Activated CD8-positive, alpha-beta memory T cell treated with anti-CD3 and anti-CD28 coated beads, Interleukin-2, amount 50 U/mL, for 24 hours (primary cell): ENCODE measurements around the gene SLC22A23.
A peak's percentile ranks its signal among the peaks of the same experiment; 100 is the strongest.

Experiments
- DNase-seq: peaks from one replicate; pipeline ENCODE4 v3.0.0-alpha.2; 2020; ENCODE audit errors: extremely low read depth

SLC22A23 gene

DNA sequence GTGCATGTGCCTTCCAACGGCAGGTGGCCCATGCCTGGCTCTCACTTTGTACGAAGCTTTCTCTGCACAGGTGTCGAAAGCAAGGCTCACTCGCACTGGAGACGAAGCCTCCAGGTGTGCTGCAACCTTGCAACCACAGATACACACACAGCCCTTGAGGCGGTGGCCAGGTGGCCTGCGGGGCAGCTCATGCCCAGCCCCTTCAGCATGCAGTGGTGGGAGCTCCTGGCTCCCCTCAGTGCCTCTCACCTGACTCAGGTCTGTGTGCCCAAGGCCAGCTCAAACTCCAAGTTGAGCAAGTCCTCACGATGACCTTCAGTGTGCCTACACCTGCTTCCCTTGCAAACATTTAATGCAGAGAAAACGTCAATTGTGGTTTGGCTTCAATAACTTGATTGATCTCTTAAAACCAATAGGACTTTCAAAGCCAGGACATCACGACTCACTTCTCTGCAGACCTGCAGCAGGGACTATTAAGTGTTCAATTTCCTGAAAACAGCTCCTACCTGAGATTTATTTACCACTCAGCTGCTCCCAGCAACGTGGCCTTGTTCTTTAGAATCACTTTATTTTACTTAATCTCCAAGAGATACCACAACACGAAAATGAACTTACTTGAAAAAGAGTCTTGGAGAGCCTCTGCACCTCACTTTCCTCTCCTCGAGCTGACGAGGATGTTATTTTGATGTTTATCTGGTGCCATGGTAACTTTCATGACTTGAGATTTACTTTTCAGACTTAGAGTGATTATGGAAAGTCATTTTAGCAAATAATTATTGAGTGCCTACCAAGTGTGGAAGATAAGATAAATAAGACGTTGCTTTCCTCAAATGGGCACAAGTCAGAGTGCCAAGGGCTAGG is 86.3 kb downstream of the SLC22A23 start:
- DNase-seq, result no peak

- DNase-seq, result no peak
Measured at GRCh38 chr6:3369985-3370360, 86.9 kb downstream of the SLC22A23 start.

DNA sequence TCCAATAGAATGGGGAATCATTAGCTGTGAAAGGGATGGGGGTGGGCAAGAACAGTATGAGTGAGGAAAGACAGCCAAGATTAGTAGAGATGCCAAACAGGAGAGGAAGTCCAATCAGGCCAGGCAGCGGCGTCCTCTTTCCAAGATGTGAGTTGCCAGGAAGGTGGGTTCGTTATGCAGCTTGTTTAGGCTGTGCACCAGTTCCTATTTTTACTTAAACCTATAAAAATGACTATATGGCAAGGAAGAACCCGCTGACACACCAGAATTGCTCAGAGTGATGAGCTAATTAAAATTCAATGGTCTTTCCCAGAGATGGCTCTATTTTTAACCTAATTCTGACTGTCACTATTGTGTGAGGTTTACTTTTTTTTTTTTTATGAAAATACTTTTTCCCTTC is 88.2 kb downstream of the SLC22A23 start:
- no peak for DNase-seq

DNA sequence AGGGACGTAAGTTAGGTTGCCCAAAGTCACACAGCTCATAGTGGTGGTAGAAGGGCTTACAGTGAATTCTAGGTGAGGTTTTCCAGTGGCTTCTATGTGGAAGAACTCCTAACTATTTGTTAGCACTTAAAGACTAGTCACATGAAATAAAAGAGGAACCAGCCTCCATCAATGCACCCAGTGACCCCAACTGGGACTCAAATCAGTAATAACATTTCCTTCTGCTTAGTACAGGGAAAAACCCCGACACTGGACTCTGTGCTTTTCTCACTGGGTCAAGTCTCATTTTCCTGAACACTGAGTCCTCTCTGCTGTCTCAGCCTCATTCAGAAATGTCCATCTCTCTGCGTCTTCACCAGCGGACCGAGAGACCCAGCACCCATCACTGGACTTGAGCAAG is 89.2 kb downstream of the SLC22A23 start:
- no peak for DNase-seq

GRCh38 chr6:3366596-3367413 is 90.0 kb downstream of the SLC22A23 start:
- DNase-seq, result no peak

GRCh38 chr6:3364391-3364790 is 92.5 kb downstream of the SLC22A23 start:
- no peak for DNase-seq

GRCh38 chr6:3363296-3364025 is 93.4 kb downstream of the SLC22A23 start:
- no peak for DNase-seq

- DNase-seq, result no peak
Measured at GRCh38 chr6:3361312-3362037, 95.4 kb downstream of the SLC22A23 start.

- no peak for DNase-seq
Measured at GRCh38 chr6:3360727-3361045, 96.2 kb downstream of the SLC22A23 start.

DNA sequence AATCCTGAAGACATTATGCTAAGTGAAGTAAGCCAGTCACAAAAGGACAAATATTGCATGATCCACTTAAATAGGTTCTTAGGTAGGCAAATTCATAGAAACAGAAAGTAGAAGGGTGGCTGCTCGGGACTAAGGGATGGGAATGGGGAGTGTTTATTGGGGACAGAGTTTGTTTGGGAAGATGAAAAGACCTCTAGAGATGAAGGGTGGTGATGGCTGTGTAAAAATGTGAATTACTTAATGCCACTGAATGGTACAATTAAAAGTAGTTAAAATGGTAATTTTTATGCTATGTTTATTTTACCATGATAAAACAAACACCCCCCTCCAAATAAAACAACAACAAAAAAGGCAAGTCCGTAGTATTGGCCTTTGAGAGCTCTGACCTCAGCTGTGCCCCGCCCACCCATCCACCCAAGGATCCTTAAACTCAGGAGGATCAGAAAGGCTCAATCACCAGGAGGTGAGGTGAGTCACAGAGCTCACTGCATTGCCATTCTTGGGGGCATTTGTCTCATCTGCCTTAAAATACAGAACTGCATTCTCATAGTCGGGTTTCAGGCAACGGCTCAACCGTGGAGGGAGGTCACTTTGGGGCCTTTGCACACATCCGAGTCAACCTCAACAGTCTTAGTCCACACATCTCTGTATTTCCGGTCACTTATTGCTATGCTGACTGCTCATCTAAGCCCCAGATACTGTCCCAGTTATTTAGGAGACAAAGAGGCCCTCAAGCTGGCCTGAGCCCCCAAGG is 96.7 kb downstream of the SLC22A23 start:
- DNase-seq, result no peak

GRCh38 chr6:3359101-3359752 is 97.6 kb downstream of the SLC22A23 start:
- DNase-seq, result no peak

DNA sequence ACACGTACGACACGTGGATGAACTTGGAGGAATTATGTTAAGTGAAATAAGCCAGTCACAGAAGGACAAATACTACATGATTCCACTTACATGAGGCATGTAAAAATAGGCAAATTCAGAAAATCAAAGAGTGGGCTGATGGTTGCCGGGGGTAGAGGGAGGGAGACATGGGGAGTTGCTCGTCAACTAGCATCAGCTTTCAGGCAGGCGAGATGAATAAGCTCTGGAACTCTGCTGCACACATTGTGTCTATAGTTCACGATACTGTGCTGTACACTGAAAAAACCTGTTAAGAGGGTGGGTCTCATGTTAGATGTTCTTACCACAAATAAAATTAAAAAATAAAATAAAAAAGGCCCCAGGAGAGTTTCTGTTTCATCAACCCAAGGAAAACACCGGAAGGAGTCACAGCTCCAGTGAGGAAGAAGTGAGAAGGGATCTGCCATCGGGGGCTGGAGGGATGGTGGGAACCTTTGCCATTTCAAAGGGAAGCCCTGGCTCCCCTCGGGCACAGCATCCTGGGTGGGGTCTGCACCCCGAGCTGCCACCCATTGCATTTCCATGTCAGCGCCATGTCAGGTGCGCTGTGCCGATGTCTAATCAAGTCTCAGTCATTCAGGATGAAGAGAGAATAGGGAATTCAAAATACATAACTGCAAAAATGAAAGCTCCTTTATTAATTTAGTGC is 98.3 kb downstream of the SLC22A23 start:
- DNase-seq, result no peak

DNA sequence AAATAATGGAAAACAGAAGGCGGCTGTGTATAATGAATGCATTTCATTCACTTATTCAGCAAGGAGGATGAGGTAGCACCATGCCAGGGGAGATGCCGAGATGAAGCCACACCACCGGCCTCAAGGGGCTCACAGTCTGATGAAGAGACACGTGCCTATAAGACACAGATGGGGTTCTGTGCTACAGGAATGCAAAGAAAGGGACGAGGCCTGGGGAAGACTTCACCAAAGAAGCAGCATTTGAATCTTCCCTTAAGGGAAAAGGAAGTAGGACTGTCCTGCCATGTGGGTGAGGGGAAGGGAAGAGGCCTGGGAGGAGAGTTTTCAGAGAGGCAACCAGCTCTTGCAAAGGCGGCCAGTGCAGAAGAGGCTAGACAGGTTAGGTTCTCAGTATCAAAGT is 99.2 kb downstream of the SLC22A23 start:
- DNase-seq, result no peak

DNA sequence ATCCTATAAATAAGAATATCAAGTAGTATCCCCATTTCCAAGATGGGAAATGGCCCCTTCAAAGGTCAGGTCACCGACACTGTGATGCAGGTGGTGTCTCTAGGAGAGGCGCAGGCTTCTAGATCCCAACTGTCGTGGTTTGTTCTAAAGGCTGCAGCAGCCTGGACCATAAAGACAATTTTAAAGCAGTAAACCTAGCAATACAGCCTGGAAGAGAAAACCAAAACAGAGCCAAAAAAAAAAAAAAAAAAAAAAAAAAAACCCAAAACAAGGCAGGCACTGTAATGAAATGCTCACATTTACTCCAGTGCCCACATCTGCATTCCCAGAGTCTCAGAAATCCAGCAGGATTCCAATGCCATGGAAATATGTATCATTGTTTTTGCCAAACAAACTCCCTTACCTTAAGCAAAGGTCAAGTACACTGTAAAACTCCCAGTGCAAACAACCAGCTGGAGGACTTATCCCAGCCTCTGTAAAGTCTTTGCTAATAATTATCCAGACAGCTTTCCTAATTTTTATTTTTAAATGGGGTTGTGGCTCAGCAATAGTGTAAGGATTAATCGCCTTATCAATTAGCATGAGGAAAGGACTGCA is 99.9 kb downstream of the SLC22A23 start:
- no peak for DNase-seq

DNA sequence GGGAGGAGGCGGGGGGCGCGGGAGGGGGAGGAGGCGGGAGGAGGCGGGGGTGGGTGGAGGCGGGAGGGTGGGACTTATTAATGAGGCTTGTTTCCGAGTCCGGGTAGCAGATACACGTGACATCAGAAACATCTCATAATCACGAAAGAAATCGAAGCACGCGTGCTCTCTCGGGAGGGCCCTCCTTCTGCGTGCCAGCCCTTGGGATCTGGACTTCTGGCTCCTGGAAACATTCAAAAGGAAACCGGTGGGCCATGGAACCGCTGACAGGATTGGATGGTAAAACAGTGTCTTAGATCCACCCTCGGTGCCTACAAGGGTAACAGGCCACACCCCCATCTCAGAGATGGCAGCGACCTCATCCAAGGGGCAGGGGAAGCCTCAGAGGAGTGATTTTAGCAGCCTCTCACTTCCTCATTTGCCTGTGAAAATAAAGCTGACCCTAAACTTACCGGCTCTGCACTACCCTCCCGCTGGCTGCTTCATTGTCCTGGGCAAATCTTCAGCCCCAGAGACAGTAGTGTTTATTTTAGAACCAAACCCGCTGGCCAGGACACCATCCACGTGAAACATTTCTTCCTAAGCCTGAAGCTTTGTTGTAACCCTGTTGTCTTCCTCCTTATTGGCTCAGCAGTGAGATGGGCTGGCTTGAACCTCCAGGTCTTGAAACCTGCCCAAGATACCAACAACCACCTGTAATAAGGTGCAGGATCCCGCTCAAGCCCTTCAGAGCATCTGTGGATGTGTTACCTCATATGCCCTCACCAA is 100.6 kb downstream of the SLC22A23 start:
- DNase-seq, result peak; percentile 15

DNA sequence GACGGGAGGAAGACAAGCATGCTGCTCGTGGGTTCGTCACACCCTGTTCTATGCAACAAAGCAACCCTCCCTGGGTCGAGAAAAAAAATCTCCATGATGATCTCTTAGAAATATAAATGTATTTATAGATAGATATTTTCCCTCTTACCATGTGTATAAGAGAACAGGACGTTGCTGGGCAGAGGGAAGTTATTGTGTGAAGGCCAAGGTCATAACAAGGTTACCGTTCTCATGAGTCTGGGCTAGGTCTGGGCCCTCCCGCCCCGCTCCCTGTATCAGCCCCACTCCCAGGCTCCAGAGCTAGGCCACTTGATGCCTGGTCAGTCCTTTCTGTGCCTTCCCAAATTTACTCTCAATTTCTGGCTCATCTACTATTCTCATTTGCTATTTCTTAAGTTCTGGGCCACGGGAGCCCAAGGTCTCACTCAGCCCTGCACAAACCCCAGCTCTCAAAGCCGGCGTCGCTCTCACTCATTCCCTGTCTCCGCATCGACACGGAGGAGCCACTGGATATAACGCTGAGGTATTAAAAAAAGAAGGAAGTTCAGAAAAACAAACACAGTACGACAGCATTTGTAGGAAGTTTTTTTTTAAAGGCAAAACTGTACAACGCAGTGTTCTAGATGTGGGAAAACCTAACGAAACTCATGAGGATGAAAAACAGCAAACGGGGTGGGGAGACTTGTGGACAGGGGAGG is 101.3 kb downstream of the SLC22A23 start:
- no peak for DNase-seq

GRCh38 chr6:3355011-3355357 is 101.9 kb downstream of the SLC22A23 start:
- no peak for DNase-seq

- DNase-seq, result no peak
Measured at GRCh38 chr6:3353939-3354338, 102.9 kb downstream of the SLC22A23 start.
